AG08396 (cell line): Measurements from ENCODE around the gene PARD3.
"Not testable (repeated sequence)": the region's sequence is repeated elsewhere in the genome, so short reads cannot be mapped to it uniquely, and the experiment has no call there.

ENCODE experiments used
- DNase-seq: peaks from one replicate; pipeline ENCODE4 v3.0.0; 2012; ENCODE audit warnings: low spot score, mixed read lengths

Gene PARD3

DNA sequence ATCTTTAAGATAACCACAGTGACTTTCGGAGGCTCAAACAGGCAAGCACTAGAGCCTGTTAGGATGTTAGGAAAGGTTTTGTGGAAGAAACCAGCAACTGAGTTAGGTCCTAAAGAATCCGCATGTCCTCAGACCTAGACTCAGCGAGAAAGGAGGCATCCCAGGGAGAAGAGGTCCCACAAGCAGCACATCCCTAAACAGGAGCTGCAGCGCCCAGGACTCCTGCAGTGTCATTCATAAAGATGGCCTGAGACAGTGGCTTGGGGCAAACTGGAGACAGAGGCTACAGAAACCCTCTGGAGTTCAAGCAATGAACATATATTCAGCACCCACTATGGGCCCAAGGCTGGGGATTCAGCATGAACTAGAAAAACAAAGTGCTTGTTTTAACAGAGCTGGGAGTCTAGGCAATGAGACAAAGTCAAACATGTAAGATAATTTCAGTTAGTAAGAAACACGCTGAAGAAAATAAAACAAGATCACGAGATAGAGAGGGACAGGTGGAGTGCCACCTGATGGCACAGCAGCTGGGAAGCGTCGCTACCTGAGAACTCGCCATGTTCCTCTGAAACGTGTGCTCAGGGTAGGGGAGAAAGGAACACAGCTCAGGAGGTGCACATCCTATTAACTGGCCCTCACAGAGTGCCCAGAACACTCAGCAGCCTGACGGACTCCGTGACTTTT, 48.1 kb downstream of the PARD3 start:
- DNase-seq: no peak

DNA sequence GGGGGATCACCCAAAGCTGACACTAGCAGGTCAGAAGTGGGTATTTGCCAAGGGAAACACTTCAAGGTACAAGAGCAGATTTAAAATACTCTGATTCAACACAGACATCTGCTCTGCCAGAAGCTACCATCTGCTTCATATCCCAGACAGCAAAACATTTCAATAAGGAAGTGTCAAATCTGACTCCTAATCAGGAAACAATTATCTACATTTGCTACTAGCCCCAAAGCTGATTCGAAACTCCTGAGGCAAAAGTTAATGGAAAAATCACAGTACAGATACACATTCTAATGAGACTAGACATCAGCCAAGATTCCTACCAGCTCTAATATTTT, 48.9 kb downstream of the PARD3 start:
- no peak for DNase-seq

DNA sequence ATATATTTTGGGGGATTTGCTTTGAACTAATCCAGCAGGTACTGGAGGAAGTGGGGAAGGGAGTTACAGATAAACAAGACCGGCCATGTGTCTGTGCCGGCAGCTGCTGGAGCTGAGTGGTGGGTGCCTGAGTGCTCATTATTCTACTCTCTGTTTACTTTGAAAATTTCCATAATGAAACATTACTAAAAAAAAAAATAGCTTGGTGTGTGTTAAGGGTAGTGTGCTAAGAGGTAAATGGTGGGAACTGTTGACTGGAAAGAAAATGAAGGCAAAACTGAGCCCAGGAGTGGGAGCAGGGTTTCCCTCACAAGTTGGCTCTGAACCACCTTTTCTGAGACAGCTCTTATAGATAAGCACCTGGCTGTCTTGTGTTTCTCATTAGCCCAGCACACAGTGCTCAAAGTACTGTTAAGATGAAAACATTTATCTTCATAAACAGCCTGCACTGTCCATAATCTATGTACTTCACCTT, 50.6 kb downstream of the PARD3 start:
- no peak for DNase-seq

DNA sequence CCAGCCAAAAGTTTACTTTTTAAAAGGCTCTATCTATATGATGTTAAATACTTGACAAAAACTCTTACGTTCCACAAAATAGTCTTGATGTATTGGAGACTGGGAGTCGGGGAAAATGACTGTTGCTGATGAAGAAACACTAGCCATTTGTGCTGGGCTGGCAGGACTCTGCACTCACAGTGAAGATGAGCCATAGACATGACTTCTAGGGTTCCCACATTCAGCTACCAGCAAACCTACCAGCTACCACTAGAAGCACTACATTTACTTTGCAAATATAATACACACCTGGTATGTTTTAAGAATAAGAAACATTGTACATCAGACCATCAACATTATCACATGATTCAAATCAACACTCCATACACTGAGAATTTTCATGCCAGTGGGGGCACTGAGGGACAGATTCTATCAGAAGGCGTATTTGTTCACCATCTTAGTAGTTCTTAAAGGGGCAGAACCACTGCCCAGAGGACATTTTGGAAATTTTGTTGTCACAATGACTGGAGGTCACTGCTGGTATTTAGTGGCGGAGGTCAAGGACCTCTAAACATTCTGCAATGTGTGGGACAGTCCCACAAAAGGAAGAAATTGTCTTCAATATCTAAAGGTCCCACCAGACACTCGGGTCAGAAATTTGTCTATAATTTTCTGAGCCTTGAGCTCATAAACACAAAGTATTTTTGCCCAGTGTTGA, 52.3 kb downstream of the PARD3 start:
- no peak for DNase-seq

DNA sequence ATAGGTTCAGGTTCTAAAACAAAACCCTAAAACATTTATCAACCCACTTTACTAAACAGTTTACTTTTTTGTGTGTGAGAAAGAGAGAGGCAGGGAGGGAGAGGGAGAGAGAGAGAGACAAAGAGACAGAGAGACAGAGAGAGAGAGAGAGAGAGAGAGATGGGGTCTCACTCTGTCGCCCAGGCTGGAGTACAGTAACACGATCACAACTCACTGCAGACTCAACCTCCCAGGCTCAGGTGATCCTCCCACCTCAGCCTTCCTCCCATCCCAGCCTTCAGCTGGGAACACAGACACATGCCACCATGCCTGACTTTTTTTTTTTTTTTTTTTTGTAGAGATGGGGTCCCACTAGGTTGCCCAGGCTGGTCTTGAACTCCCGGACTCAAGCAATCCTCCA, 52.9 kb downstream of the PARD3 start:
- no peak for DNase-seq

DNA sequence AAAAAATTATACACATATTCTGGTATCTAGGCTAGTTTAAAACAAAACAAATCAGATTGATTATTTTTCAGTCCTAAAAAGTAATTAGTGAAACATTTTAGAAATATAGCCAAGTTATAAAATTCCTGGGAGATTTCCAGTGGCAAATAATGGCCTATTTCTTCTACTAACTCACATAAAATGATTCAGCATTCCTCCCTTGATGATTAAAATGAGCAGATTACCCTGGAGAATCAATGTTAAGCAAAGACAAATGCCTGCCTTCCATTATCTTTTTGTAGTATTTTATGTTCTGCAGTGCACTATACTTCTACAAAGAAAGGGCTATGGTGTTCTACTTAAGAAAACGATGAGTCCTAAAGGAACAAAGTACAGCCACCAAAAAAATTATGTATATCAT, 53.6 kb downstream of the PARD3 start:
- no peak for DNase-seq

DNA sequence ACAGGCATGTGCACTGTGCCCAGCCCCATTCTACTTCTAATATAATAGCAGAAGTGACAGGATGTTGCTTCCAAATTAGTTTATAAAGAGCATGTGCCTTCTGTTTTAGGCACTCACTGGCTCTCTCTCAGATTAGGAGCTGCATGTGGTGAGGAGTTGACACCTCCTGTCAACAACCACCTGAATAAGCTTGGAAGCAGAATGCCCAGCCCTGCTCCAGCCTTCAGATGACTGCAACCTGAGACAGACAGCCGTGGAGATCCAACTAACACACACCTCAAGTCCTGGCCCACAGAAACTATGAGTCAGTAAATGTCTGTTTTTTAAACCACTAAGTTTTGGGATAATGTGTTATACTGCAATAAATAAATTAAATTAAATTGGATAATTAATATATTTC, 54.5 kb downstream of the PARD3 start:
- no peak for DNase-seq

DNA sequence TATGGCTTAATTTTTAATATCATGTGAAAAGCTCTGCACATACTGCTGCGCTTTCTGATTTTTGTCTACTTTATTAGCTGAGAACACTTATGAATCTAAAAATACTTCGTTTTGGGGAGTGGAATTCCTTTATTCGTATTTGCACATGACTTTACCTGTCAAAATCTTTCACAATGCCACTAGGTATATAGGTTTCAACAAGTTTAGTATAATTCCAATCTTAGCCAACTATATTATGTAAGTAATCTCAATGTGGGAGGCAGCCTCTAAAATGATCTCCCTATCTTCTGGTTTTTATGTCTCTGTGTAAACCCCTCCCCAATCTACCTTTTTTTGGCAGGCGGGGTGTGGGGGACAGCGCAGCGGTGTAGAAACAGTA, 55.3 kb downstream of the PARD3 start:
- no peak for DNase-seq

DNA sequence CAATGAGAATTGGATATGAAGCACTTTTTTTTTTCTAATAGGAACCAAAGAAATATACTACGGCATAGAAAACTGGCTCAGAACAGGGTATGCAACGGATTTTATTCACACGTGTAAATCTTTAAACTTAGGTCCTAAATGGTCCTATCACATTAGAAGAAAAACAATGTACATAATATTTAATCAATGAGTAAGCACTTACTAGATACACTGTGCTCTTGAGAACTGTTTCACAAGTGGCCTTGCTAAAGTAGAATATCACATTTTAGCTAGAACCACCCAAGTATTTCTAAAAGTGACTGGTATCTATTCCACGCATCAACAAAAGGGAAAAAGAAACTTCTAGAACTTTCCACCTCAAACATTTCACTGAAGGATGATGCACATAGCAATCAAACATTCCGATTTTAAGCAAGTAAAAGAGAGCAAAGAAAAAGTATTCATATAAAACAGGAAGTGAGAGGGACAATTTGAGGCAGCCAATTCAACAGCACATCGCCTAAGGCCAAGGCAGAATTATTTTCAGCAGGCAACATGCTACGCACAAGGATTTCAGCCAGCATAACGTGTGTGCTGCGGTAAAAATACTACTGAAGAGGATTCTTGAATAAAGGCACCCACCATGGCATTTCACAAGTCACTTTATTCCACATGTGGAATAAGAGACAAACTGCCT, 55.8 kb downstream of the PARD3 start:
- DNase-seq: no peak

DNA sequence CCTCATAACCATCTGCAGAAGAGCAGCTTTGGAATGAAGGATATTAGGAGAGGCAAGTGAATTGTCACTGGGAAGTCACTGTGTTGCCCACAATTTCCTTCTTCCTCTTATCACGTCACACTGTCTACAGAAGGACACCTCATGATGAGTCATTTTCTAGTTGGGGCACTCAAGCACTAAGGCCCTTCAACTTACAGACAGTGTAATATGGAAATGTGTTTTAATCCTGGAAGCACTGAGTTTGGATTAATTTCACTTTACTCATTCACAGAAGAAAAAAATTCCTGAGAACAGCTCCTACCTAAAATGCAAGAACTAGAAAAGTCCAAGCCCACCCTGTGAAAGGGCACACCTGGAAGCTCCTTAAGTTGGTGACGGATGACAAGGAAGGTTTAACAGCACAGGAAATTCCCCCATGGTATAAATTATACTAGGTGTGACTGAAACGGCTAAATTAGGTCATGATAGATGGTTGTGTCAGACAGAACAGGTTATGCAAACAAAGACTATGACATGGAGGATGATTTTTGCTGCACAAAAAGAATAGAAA, 56.6 kb downstream of the PARD3 start:
- peak; percentile 71 for DNase-seq

DNA sequence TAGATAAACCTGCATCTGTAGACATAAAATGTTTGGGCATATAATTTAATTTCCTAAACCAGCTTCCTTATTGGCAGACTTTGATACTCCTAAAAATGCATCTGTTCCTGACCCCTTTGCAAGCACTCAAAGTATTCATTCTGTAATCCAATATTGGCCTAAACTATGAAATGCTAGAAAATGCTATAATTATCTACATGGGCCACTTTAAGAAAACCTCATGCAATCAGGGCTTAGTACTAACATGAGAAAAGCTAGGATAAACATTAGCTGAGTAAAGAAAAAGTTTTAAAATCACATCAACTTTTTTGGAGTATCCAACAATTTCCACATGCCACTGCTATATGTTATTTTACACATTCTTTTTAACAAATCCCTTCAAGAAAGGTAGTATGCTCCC, 57.2 kb downstream of the PARD3 start:
- no peak for DNase-seq

DNA sequence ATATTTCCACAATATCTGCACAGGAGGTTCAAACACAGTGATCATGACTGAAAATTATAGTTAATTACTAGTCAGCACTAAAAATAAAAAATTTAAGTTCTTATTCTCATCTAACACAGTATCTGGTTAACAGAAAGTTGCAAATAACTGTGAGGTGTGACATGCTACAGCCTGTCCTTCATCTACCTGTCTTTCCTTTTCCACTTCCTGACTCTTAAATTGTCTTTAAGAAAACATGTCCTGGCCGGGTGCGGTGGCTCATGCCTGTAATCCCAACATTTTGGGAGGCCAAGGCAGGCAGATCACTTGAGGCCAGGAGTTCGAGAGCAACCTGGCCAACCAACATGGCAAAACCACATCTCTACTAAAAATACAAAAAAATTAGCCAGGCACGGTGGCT, 57.9 kb downstream of the PARD3 start:
- not testable (repeated sequence) for DNase-seq

DNA sequence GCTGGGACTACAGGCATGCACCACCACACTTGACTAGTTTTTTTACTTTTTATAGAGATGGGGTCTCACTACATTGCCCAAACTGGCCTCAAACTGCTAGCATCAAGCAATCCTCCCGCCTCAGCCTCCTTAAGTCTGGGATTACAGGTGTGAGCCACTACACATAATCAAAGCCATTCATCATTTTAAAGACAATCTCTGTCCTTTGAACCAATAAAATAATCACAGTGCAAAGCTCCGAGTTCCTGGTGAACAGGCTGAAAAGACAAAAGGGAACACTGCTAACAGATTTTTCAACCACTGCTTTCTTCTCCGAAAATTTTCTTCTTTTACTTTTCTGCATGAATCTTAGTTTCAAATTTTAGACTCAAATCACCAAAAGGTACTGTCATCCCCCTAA, 58.5 kb downstream of the PARD3 start:
- DNase-seq: no peak

DNA sequence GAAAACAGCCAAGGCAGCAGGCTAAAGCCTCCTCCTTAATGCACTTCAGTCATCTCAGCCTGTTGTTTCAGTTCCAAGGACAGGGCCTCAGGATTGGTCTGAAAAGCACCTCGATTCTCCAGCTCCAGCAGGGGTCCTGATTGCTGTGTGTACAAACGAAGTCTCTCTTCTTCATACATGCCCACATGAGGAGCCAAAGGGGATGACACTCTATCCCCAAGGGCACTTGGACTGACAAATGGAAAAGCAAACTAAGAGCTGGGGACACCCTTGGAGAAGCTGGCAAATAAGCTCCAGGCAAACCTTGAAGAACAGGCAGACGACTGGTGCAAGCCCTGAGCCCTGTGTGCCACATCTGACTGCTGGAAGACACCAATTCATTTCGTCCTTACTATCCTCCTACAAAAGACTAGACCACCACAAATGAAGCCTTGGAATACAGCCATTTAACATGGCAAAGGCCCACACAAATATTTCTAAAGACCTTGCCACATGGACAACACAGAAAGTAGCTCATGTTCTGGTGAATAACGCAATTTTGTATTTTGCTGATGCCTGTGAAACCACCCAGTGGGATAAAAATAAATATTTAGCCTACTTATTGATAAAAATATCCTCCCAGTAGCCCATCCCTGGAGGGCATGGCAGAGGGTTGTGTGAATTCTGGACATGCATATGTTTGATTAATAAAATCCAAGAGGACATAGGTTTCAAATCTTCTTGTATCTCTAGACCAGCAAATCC, 61.9 kb downstream of the PARD3 start:
- DNase-seq: no peak

DNA sequence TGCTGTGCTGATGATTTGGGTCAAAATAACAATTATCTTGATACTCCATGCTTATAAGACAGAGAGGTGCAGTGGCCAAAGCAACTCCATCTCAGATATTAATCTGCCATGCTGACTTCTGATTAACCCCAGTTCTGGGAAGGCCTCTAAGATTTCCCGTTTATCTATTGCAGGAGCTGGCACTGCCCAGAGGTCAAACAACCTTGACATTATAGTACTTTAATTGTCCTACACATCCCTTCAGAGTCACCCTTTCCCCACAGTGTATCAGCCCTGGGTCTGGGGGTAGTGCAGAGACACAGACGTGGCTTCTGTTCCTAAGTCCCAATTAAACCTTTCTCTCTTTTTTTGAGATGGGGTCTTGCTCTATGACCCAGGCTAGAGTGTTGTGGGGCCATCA, 63.8 kb downstream of the PARD3 start:
- DNase-seq: no peak

DNA sequence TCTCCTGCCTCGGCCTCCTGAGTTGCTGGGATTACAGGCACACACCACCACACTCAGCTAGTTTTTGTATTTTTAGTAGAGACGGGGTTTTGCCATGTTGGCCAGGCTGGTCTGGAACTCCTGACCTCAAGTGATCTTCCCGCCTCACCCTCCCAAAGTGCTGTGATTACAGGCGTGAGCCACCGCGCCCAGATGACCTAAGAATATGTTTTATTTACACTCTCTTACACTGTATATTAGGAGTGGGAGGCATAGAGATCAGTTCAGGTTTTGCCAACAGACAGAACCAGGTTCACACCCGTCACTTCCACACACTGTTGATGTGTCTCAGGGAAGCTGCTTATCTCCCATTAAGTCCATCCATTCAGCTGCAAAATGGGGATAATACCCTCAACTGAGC, 64.3 kb downstream of the PARD3 start:
- DNase-seq: not testable (repeated sequence)

DNA sequence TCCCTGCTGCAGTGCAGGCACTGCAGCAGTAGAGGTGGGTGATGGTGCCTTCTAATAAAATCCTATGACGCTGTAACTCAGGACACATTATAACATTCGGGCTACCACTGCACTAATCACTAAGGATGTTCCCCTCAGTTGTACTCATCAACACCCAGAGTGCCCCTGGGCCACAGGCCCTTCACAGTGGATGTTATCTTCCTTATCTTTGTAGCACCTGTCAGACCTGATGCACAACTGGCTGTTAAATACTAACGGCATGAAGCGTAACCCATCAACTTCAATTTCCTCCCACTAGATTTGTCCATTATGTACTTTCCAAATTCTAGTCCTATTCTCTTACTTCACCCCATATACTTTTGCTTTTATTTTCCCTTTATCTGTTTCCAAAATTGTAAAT, 66.3 kb downstream of the PARD3 start:
- DNase-seq: no peak

DNA sequence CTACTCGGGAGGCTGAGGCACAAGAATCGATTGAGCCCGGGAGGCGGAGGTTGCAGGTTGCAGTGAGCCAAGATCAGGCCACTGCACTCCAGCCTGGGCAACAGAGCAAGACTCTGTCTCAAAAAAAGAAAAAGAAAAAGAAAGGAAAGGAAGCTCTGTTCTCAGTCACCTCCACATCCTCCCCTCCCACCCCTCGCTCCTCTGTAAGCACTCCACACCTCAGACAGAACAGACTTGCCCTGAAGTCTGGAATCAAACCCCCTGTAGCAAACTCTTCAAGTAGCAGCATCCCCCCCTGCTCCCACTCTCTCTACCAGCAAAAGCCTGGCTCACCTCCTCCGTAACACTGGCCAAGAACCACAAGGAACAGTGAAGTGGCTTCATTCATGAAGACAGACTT, 66.7 kb downstream of the PARD3 start:
- DNase-seq: no peak

DNA sequence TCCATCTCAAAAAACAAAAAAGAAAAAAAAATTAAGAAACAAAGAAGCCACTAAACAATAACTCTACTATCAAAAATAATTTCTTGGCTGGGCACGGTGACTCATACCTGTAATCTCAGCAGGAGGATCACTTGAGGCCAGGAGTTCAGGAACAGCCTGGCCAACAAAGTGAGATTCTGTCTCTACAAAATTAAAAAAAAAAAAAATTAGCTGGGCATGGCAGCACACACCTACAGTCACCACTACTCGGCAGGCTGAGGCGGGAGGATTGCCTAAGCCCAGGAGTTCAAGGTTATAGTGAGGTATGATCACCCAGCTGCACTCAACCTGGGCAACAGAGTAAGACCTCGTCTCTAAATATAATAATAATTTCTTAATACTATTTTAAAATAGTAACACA, 69.0 kb downstream of the PARD3 start:
- no peak for DNase-seq

DNA sequence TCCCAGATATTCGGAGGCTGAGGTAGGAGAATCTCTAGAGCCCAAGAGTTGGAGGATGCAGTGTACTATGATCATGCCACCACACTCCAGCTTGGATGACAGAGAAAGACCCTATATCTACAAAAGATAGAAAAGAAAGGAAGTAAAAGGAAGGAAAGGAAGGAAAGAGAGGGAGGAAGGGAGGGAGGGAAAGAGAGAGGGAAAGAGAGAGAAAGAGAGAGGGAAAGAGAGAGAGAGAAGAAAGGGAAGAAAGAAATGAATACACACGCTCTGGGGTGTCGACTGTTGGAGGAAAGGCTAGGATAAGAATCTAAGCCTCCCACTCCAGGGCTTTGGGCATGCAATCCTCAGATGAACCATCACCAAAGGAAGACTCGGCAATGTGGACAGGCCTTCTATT, 69.9 kb downstream of the PARD3 start:
- no peak for DNase-seq

DNA sequence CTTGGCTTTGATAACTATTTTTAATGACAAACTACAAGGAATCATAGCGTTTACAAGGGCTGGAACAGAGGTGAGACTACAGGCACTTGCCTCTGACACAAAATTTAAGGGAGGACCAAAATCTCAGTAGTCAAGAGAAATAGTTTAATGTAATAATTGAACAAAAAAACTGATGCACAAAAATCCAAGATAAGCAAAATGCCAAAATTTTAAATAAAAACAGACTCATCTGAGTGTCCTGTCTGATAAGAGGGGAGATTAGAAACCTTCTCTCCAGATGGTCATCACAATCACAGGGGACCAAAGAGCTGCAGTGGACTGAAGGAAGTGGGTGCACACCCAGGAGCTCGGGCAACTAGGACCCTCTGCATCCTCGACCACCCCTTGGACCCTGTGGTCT, 70.5 kb downstream of the PARD3 start:
- no peak for DNase-seq

DNA sequence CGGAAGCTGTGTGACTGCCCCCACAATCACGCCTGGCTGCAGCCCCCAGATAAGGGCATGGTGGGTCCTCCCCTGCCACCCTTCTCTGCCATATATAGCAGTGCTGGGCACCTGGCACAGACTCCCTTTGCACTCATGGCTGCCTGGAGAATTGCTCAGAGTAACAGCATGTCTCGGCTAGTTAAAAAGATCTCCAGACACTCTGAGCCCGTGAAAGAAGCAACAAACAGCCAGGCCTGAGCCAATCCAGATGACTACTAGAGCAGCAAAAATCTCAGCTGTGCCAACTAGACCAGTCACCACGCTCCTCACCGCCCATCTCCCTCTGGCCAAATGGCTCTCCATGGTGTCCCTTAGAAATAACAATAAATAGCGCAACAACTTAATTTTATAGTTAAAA, 71.3 kb downstream of the PARD3 start:
- peak; percentile 45 for DNase-seq

DNA sequence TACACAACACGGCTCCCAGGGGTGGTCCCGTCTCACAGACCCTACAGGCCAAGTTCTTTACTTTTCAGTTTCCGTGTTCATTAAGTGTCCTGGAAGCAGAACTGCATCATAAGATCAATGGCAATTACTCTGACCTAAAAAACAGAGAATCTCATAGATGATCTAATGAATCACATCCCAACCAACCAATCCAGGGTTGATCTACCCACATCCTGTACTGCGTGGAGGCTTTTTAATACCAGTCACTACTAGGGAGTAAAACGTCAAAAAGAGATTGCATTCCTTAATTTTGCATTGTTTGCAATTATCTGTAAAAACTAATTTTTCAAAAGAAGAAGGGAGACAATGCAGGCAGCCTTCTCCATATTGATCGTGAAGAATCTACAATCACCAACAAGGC, 72.6 kb downstream of the PARD3 start:
- no peak for DNase-seq
